Peyer's patch (tissue), 4 donors: Measurements from ENCODE around the gene GPR22. TPM values are rescaled to one million over a fixed set of nuclear protein-coding genes. Genes with fewer than 3 reads are reported as not detected.

Experiments
- DNase-seq, 3 donors: peaks; one replicate each; pipeline ENCODE4 v3.0.0-alpha.2; 2017 to 2019
- H3K27ac ChIP-seq, 4 donors: fragments of 200-600 bp; sonication (generic); one replicate each; pipeline ENCODE4 v1.5.1; 2016 to 2019
- H3K27me3 ChIP-seq, 2 donors: fragments of 200-600 bp; sonication (generic); one replicate each; pipeline ENCODE4 v1.5.1; 2019
- H3K36me3 ChIP-seq, 3 donors: fragments of 200-600 bp; sonication (generic); one replicate each; pipeline ENCODE4 v1.5.1; 2016 to 2019
- H3K4me1 ChIP-seq, 4 donors: fragments of 200-600 bp; sonication (generic); one replicate each; pipeline ENCODE4 v1.5.1; 2016 to 2019
- H3K4me3 ChIP-seq, 4 donors: fragments of 200-600 bp; sonication (generic); 1 replicate in 3 of 4; 2 replicates in 1 of 4; pipeline ENCODE4 v1.5.1; 2016 to 2019; ENCODE audit warnings: mild to moderate bottlenecking in 1 of 4
- H3K9me3 ChIP-seq, 4 donors: fragments of 200-600 bp; sonication (generic); one replicate each; pipeline ENCODE4 v1.5.1; 2016 to 2019; ENCODE audit warnings: mild to moderate bottlenecking in 1 of 4
- CTCF ChIP-seq, 6 experiments: fragments of 450-650 bp in 4 of 6; fragments of 200-600 bp in 2 of 6; sonication (generic) in 1 of 6; IDR thresholded peaks; one replicate each; pipeline ENCODE4 v1.5.1; 2017 to 2019; ENCODE audit warnings: antibody characterized with exemption in 6 of 6, mild to moderate bottlenecking in 3 of 6, moderate library complexity in 1 of 6
- POLR2A ChIP-seq, 2 donors: fragments of 450-650 bp; IDR thresholded peaks; one replicate each; pipeline ENCODE4 v1.5.1; 2017; ENCODE audit warnings: antibody characterized with exemption in 2 of 2, mild to moderate bottlenecking in 2 of 2, moderate library complexity in 2 of 2
- total RNA-seq, 4 donors: library from RNA; depleted of rRNA; stranded (reverse); fragments of >200 nt; gene quantifications; one replicate each; pipeline ENCODE4 v1.1.0, GENCODE V29; 2016

The GPR22 gene
- total RNA-seq, 4 donors from 2014 or later = not detected

GRCh38 chr7:107468824-107469223 lies 1.0 kb upstream of the GPR22 start:
- Histone ChIP-seq H3K4me1 (no peaks in the 10 kb centered on the region), H3K27me3 (no peaks in the 10 kb centered on the region), H3K27ac (no peak overlapping the region), H3K9me3 (no peaks in the 10 kb centered on the region), H3K4me3 (no peak overlapping the region), H3K36me3 (no peaks in the 10 kb centered on the region)
- DNase-seq = no peak
- TF ChIP-seq POLR2A (IDR thresholded peaks at IDR 0.05) (no peak), CTCF (IDR thresholded peaks at IDR 0.05) (no peak)

DNA sequence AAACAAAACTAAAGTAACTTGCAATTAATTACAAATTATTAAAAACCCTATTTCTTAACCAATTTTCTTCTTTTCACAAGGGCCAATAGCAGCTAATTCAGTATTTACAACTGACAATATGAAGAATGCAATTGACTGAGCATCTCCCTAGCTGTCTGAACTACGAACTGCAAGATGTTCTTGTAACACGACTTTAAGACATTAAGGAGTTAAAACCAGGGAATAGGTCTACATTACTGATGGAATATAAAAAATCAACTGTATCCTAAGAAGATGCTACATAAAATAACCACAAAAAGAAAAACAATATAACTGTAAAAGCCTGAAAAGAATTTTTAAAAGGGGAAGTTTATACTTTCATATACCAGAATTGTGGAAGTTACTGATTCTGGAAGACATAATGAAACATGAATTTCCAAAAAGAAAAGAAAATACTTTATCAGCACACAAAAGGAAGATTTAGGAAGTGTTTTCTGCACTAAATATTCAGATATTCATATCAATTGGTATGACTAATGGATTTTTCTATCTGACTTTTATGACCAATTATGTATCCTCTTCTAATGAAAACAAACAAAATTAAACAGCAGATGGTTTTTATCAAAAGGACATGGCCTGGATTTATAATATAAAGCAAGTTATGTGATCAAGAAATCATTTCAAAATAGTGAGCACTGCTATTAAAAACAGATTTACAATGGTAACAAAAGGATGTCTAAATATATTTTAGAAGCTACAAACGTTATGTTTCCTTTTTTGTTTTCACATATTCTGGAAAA lies 1.6 kb downstream of the GPR22 start:
- Histone ChIP-seq H3K36me3 (no peaks in the 10 kb centered on the region), H3K4me1 (no peaks in the 10 kb centered on the region), H3K27me3 (no peaks in the 10 kb centered on the region), H3K9me3 (no peaks in the 10 kb centered on the region), H3K27ac (no peak overlapping the region), H3K4me3 (no peak overlapping the region)
- TF ChIP-seq CTCF (IDR thresholded peaks at IDR 0.05) = no peak
- TF ChIP-seq POLR2A (IDR thresholded peaks at IDR 0.05) = no peak
- no peak for DNase-seq

DNA sequence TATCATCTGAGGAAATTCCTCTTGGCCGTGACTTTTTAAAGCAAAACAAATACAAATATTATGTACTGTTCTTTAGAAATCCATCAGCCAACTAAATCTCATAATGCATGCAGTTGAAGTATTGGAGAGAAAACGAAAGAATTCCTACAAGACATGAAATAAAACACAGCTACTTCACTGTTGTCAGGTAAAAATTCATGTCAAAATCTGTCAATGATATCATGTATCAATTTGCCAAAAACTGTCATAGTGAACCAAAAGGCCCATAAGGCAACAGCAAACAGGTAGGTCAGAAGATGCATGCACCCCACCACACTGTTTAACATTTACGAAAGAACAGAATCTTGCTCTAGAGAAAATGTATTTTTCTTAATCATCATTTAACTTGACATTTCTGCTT lies 2.3 kb downstream of the GPR22 start:
- Histone ChIP-seq H3K27ac (no peak overlapping the region), H3K27me3 (no peaks in the 10 kb centered on the region), H3K4me1 (no peaks in the 10 kb centered on the region), H3K9me3 (no peaks in the 10 kb centered on the region), H3K36me3 (no peaks in the 10 kb centered on the region), H3K4me3 (no peak overlapping the region)
- no peak for DNase-seq
- no peak for TF ChIP-seq CTCF (IDR thresholded peaks at IDR 0.05)
- no peak for TF ChIP-seq POLR2A (IDR thresholded peaks at IDR 0.05)

DNA sequence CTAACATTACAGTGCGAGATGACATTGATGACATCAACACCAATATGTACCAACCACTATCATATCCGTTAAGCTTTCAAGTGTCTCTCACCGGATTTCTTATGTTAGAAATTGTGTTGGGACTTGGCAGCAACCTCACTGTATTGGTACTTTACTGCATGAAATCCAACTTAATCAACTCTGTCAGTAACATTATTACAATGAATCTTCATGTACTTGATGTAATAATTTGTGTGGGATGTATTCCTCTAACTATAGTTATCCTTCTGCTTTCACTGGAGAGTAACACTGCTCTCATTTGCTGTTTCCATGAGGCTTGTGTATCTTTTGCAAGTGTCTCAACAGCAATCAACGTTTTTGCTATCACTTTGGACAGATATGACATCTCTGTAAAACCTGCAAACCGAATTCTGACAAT lies 4.3 kb downstream of the GPR22 start:
- no peaks in the 10 kb centered on the region for H3K27me3 ChIP-seq
- no peaks in the 10 kb centered on the region for H3K4me1 ChIP-seq
- H3K9me3 ChIP-seq = no peaks in the 10 kb centered on the region
- no peak overlapping the region for H3K27ac ChIP-seq
- DNase-seq = no peak
- no peak for TF ChIP-seq CTCF (IDR thresholded peaks at IDR 0.05)
- no peak for TF ChIP-seq POLR2A (IDR thresholded peaks at IDR 0.05)
- no peak overlapping the region for H3K4me3 ChIP-seq
- H3K36me3 ChIP-seq = no peaks in the 10 kb centered on the region

- TF ChIP-seq POLR2A (IDR thresholded peaks at IDR 0.05) = no peak
- no peak for TF ChIP-seq CTCF (IDR thresholded peaks at IDR 0.05)
- Histone ChIP-seq H3K4me3 (no peak overlapping the region), H3K27ac (no peak overlapping the region), H3K27me3 (no peaks in the 10 kb centered on the region), H3K9me3 (no peaks in the 10 kb centered on the region), H3K36me3 (no peaks in the 10 kb centered on the region), H3K4me1 (no peaks in the 10 kb centered on the region)
- DNase-seq = no peak
These were observed 9.4 kb downstream of the GPR22 start for GRCh38 chr7:107479303-107479702.
